Activated naive CD8-positive, alpha-beta T cell treated with anti-CD3 and anti-CD28 coated beads, Interleukin-2, amount 50 U/mL, for 16 hours (primary cell): ENCODE results near the gene KRT86.
"Not testable (repeated sequence)": the region's sequence is repeated elsewhere in the genome, so short reads cannot be mapped to it uniquely, and the experiment has no call there.

Experiments used
- DNase-seq: peaks from one replicate; pipeline ENCODE4 v3.0.0-alpha.2; 2020; ENCODE audit warnings: low read depth, low spot score

KRT86 gene

DNA sequence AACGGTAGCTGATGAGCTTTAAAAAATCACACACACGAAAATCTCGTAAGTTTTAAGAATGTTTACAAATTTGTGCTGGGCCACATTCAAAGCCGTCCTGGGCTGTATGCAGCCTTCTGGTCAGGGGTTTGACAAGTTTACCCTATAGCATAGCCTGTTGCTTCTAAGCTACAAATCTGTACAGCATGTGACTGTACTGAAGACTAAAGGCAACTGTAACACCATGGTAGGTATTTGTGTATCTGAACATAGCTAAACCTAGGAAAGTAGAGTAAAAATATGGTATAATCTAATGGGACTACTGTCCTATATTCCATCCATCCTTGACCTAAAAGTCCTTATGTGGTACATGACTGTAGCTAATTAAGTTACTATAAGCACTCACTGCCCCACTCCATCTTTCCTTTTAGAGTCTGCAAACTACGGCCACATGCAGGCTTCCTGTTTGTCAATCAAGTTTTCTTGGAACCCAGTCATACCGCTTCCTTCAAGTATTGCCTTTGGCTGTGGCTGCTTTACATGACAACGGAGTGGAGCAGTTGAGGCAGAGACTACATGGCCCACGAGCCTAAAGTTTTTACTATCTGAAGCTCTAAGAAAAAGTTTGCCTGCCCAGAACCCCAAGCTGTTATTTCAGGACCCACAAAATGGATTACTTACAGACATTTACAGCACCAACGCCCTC is 22.9 kb upstream of the KRT86 start:
- DNase-seq, result no peak

- not testable (repeated sequence) for DNase-seq
These were observed 22.2 kb upstream of the KRT86 start for GRCh38 chr12:52252175-52252615.

DNA sequence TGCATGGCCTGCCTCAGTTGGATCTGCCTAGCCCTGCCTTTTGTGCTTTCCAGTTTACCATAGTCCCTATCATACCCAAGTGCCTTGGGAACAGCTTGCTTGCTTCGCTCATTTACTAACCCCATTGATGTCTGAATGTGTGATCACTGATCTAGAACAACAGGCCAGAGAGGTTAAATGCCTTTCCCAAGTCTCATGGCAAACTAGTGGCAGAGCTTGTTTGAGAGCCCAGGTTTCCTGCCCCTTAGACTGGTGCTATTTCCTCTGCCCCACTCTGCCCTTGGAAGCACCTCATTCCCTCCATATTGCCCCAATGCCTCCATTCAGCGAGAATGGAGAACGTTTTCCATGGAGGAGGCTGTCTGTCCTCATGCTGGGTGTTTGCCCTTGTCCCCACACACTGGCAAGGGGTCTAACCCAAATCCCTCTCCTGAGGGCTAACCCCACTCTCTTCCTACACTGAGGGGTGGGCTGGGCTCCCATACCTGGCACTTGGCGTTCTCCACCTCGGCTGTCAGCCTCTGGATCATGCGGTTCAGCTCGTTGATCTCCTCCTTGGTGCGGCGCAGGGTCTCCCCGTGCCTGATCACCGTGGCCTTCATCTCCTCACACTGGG is 21.6 kb upstream of the KRT86 start:
- DNase-seq, result no peak

DNA sequence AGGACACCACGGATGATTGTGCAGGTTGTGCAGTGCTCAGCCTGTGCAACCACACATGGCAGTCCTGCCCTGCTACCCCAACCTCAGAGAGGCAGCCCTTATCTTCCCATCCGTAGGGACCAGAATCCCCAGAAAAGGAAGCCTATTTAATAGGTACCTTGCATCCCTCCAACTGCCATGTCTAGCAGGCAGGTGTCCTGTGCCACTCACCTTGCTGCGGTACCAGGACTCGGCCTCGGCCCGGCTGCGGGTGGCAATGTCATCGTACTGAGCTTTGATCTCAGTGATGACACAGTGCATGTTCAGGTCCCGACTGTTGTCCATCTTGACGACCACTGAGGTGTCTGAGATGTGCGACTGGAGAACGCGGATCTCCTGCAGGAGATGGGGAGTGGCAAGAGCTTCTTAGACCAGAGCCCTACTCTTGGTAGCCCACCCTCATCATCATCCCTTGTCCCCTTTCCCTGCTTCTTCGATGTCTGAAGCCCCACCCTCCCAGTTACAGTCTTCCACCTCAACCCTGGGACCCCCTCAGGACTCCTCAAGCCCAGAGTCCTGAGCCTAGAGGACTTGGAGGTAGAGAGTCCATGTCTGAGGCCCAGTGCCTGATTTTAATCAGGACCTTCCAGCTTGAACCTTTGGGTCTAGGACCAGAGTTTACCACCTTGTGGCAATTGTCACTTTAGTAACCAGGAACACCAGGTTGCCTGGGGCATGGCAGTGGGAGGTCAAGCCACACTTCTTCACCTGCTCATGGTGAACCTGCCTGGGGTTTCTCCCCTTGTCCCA is 20.9 kb upstream of the KRT86 start:
- no peak for DNase-seq

DNA sequence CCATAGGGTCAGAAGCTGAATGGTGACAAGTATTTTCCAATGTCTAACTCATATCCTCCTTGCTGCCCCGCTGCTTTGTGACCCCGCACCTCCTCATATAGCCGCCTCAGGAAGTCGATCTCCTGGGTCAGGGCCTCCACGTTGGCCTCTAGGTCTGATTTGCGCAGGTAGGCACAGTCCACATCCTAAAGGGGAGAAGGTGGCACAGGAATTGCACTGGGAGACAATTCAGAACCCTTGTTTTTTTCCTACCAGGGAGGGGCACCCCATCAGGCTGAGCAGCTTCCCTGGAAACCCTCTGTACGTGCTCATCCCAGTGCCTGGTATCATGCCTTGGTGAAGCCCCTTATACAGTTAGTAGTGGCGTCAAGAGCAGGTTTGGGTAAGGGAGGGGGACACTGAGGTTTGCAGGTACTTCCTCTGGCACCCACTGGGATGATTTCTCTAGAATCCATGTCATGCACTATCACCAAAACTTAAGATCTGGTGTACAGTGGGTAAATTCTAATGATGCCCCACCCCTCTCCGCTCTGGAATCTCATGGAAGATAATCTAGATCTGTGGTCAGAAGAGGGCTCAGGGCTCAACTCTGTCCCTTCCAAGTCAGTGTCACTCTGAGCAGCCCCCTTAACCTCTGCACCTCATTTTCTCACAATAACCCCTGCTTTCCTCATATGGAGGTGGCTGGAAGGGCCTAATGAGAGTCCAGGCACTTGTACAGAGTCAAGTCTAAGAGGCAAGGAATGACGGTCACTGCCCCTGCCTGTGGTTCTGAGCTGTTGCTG is 20.1 kb upstream of the KRT86 start:
- no peak for DNase-seq

- DNase-seq, result no peak
These were observed 19.3 kb upstream of the KRT86 start for GRCh38 chr12:52254965-52255751.

DNA sequence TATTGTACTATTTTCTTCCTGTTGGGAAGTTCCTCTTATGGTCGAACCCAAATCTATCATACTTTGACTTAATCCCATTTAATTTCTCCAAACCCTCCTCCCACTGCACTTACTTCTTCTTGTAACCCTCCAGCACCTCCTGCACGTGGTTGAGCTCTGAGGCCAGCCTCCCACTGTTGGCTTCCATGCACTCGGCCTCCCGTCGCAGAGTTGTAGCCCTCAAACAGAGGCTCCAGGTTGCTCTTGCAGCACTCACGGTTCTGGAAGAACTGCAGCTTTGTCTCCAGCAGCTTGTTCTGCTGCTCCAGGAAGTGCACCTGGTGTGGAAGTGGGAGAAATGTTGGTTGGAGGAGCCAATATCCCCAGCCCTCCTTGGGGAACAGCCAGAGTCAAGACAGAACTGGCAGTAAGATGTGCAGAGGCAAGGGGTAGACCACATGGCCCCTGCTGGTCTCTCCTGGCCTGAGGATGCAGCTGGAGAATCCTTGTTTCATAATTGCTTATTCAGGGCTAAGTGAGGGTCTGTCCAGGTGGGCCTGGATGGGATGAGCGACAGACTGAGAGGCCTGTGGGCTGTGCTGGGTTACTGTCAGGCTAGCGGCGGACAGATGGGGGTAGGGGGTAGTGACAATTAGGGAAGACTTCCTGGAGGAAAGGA is 18.4 kb upstream of the KRT86 start:
- DNase-seq, result no peak

GRCh38 chr12:52256584-52256935 is 17.9 kb upstream of the KRT86 start:
- DNase-seq, result no peak

DNA sequence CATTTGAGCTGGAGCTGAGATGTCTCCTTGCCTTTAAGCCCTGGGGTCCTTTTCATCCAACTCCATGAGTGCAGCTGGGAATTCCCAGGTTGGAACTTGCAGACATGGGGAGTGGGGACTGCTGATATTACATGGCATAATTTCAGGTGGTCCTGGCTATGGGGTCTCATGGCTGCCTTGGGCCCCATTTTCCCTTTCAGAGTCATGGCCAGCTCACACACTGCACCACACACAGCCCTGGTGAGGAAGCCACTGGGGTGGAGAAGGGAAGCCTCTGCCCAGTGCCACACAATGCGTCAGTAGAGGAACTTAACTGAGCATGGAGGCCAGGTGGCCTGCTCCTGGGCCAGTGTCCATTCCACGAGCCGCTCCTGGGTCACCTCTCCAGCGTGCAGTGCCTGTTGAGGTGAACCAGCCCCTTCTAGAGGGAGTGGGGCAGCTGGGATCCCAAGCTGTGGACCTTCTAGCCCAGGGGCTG is 17.3 kb upstream of the KRT86 start:
- DNase-seq, result no peak

DNA sequence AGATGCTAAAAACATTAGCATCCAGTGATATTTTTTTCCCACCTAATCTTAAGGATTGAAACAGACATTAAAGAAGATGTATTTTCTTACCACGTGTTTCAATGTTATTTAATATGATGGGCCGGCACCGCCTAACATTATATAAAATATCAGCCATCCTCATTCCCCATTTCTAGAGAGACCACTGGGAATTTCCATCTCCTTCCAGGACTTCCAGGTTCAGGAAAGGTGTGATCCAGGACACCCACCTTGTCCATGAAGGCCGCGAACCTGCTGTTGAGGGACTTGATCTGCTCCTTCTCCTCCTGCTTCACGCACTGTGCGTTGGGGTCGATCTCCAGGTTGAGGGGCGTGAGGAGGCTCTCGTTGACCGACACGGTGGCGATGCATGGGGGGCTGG is 16.5 kb upstream of the KRT86 start:
- not testable (repeated sequence) for DNase-seq

DNA sequence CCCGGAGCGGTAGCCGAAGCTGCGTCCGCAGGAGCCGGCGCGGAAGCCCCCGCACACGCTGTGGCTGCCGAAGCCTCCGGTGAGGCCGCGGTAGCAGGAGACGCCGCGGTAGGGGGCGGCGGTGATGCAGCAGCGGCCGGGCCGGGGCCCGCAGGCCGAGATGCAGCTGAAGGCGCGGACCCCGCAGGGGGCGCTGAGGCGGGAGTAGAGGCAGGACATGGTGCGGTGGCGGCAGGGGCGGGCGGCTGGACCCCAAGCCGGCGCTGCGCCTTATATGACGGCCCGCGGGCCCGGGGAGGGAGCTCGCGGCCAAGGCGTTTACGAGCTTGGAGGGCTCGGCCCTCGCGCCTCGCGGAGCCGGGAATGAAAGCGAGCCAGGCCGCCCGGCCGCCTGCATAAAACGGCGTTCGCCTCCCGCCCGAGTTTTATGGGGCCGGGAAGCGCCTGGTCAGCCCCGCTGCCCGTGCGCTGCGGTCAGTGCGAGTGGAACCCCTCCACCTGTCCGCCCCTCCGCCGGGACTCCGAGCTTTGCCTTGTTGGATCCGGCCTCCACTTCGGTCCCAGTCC is 16.0 kb upstream of the KRT86 start:
- DNase-seq, result no peak

- no peak for DNase-seq
These were observed 14.7 kb upstream of the KRT86 start for GRCh38 chr12:52259657-52260243.

DNA sequence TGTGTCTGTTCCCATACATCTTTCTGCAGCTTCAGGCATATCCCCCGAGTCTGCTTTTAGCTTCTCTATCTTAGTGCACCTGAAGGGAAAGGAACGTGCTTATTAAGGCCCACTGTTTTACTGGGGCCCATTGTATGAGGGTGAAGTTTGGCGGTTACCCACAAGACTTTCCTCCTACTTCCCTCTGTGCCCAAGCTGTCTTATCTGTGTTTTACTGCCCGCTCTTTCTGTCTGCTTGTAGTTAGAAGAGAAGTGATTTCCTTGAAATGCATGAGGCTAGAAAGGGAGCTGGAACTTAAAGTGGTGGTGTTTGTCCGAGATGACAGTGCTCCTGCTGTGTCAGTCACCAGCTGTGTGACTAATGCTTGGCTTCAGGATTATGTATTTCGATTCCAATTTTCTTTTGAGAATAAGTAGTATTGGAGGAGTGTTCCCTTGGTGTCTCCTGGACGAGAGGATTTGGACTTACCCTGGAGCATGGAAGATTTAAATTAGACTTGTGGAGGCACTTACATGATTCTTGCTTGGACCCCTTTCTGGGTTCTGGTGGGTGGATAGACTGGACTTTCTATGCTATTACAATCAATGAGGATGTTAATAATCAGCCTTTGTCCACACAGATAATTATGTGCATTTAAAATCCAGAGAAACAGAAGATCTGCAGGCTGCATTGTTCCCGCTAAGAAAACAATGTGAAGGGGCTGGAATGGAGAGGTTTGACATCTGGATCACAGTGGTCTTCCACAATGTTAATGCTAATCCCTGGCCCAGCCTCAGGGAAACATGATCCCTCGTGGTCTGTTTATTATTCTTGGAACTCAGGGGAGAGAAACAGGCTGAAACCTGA is 13.9 kb upstream of the KRT86 start:
- DNase-seq, result no peak

GRCh38 chr12:52261208-52261484 is 13.3 kb upstream of the KRT86 start:
- DNase-seq, result no peak

- no peak for DNase-seq
These were observed 12.2 kb upstream of the KRT86 start for GRCh38 chr12:52262286-52262685.

GRCh38 chr12:52263761-52264434 is 10.5 kb upstream of the KRT86 start:
- no peak for DNase-seq

- no peak for DNase-seq
These were observed 10.0 kb upstream of the KRT86 start for GRCh38 chr12:52264435-52264825.

DNA sequence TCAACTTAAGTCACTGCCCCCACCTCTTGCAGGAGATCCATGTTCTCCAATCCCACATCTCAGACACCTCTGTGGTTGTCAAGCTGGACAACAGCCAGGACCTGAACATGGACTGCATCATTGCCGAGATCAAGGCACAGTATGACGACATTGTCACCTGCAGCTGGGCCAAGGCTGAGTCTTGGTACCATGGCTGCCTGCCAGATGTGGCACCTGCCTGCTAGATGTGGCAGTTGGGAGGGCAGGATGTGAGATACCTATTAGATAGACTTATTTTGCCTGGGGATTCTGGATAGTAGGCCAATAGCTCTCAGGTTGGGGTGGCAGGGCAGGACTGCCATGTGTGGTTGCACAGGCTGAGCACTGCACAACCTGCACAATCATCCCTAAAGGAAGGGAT is 7.9 kb upstream of the KRT86 start:
- DNase-seq, result no peak

DNA sequence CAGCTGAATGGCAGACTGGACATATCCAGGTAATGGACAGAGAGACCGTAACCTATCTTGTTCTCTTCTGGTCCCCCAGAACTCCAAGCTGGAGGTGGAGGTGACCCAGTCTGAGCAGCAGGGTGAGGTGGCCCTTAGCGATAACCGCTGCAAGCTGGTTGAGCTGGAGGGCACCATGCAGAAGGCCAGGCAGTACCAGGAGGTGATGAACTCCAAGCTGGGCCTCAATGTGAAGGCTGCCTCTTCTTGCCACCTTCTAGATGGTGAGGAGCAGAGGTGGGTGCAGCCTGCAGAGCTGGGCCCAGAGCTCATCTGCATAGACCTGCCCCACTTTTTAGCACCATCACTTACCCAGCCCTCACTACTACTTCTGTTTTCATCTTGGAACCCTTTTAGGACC is 7.2 kb upstream of the KRT86 start:
- no peak for DNase-seq
